ENCODE data around the gene TPRG1L. TPM values are rescaled to one million over a fixed set of nuclear protein-coding genes. Genes with fewer than 3 reads are reported as not detected.

The TPRG1L gene
- total and polyA plus RNA-seq, 8 donors: 27.3 to 42.9 (median 32.2) TPM

DNA sequence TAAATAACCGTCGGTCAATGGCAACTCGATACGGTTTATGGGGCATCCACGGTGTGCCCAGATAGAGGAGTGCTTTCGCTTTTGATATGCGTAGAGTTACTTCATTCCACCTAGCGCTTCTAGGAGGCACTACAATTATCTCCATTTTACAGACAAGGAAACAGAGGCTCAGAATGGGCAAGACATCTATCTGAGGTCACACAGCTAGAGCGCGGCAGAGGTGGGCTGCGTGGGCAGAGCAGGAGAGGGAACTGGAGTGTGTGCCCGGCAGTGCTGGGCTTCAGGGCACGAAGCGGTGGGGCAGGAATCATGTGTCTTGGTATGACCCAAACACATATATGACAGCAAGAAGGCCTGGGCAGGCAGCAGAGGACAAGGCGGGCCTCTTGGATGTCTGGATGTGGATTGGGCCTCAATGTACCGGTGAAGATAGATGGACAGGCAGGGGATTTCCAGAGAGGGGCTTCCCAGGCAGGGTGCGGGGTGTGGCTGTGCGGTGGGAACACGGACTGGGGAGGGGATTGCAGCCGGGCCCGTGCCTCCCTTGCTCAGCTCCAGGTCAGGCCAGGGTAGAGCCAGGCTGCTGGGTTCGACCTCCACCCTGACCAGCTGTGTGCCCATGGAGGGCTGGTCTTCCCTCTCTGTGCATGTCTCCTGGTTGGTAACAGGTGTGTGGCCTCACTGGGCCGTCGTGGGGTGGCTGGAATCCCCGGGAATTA, 48.7 kb downstream of the TPRG1L start:
- DNase-seq (peak in 1 of 4 donors; percentile 67), ATAC-seq (no peak)
- H3K27me3 ChIP-seq: peaks cover 0 to 41% of the 10 kb centered on the region in 2 donors
- intact Hi-C loops (cut with DNase I): no loop called here
- H3K9me3 ChIP-seq: no peaks in the 10 kb centered on the region
- H3K36me3 ChIP-seq: no peaks in the 10 kb centered on the region
- no peak overlapping the region for H3K4me3 ChIP-seq
- H3K4me1 ChIP-seq: peaks cover 6 to 34% of the 10 kb centered on the region in 2 donors
- H3K27ac ChIP-seq: no peak overlapping the region
- no peak for TF ChIP-seq CTCF (IDR thresholded peaks at IDR 0.05)

DNA sequence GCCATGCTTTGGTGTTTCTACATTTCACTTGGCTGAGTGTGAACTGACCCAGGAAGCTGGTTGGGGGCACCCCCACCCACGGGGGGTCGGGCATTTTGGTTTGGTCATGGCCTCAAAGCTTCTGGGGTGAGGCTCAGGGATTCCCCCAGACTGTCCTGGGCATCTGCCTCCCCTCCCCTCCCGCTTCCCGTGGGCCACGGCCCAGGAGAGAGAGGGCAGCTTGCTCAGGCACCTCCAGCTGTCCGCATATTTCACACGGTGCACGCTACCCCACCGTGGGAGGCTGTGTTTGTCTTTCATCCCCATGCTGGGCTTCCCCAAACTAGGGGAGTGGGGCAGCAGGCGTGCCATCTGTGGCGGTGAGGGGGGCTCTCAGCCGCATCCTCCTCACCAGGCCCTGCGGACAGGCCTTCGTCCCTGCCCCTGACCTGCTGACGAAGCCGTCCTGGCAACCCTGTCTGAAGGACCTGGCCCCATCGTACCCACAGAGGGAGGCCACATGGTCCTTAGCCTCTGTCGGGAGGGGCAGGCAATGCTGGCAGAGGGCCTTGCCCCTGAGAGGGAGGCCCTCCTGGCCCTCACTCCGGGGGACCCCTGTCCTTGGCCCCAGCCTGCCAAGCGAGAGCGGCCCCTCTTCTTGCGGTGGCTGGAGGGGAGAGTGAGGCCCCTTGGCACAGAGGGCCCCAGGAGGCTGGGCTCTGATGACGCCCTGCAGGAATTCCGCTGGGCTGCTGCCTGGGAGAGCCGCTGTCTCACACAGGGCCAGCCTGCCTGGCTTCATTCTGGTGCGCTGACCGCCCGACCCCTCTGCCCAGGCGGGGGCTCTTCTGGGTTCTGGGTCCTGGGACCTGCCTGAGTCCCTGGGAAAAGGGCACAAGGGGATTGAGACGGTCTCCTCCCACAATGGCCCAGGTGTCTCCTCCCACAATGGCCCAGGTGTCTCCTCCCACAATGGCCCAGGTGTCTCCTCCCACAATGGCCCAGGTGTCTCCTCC, 49.6 kb downstream of the TPRG1L start:
- Histone ChIP-seq H3K27me3 (peaks cover 0 to 41% of the 10 kb centered on the region in 2 donors), H3K4me3 (no peak overlapping the region), H3K36me3 (no peaks in the 10 kb centered on the region), H3K9me3 (no peaks in the 10 kb centered on the region), H3K27ac (no peak overlapping the region), H3K4me1 (peaks cover 0 to 34% of the 10 kb centered on the region in 2 donors)
- intact Hi-C loops (cut with DNase I): no loop called here
- ATAC-seq (peak; percentile 64), DNase-seq (peak in 3 of 4 donors; percentile 25 to 61 (median 46))
- no peak for TF ChIP-seq CTCF (IDR thresholded peaks at IDR 0.05)

- no peak for TF ChIP-seq CTCF (IDR thresholded peaks at IDR 0.05)
- no peak for ATAC-seq
- H3K4me1 ChIP-seq: peaks cover 0 to 31% of the 10 kb centered on the region in 2 donors
- H3K4me3 ChIP-seq: no peak overlapping the region
- no peaks in the 10 kb centered on the region for H3K36me3 ChIP-seq
- H3K27ac ChIP-seq: no peak overlapping the region
- H3K27me3 ChIP-seq: peaks cover 0 to 44% of the 10 kb centered on the region in 2 donors
- H3K9me3 ChIP-seq: no peaks in the 10 kb centered on the region
- DNase-seq: peak in 1 of 4 donors; percentile 69
- intact Hi-C loops (cut with DNase I): no loop called here
Measured at GRCh38 chr1:3675436-3675835, 50.6 kb downstream of the TPRG1L start.

DNA sequence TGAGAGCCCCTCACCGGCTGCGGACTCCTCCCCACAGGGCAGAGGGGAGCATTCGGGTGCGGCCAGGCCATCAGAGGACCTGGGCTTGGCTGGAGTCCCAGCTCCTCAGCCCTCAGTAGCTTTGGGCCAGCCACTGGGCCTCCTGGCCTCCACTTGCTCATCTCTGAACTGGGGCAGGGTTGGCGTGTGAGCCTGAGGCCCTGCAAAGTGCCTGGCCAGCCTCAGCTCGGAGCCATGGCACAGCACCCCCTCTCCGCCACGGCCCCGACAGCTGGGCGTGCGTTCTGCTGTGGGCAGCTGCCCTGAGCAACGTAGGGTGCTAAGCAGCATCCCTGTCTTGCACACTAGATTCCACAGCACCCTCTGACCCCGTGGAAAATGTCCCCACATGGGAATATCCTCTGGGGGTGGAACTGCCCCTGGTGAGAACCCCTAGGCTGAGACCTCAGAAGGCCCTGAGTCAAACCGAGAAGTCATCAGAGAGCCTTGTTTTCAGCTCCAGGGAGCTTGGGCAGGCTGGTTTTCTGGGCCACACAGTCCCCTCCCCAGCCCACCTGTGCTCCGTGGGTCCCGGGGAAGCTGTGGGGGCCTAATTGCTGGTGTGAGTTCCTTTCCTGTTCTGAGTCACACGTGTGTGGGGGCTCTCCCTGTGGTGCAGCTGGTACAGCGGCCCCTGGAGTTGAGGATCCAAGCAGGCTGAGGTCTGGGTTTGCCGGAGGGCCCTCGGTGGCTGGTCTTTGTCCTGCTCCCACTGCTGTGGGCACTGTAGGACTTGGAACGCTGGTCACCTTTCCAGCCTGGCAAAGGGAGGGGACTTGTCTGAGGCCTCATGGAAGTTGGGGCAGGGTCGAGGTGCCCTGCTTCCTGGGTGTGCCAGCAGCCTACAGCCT, 52.0 kb downstream of the TPRG1L start:
- Histone ChIP-seq H3K27me3 (peaks cover 0 to 39% of the 10 kb centered on the region in 2 donors), H3K4me1 (peaks cover 0 to 31% of the 10 kb centered on the region in 2 donors), H3K9me3 (no peaks in the 10 kb centered on the region), H3K36me3 (no peaks in the 10 kb centered on the region), H3K27ac (peak overlapping the region in 1 of 2 donors; percentile 89), H3K4me3 (no peak overlapping the region)
- DNase-seq: peak in 1 of 4 donors; percentile 73
- intact Hi-C loops (cut with DNase I): no loop called here
- TF ChIP-seq CTCF (IDR thresholded peaks at IDR 0.05): no peak
- no peak for ATAC-seq
